ENCODE measurements around the gene LRP1B.

The LRP1B gene

DNA sequence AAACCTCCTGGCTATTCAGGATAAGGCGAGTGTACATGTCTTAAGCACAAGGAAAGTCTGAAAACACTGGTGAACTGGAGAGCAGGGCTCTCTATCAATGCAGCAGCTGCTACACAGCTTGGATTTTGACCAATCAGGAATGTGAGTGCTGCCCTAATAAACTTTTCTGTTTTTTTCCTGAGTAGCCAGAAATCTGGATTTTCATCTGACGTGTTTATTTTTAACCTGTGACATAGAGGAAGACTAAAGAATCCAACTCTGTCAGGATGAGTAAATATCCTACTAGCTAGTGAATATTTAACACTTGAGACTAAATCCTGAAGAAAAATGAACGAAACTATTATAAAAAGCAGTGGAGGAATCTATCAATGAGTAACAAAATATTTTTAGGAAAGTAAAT lies 1638.9 kb downstream of the LRP1B start:
- Histone ChIP-seq H3K36me3 (no peaks in the 10 kb centered on the region), H3K9me3 (no peaks in the 10 kb centered on the region), H3K4me1 (no peaks in the 10 kb centered on the region), H3K27me3 (no peaks in the 10 kb centered on the region), H3K4me3 (ENCODE audit: low read depth, low read length) (no peak overlapping the region)
- no peak for TF ChIP-seq CTCF (IDR thresholded peaks at IDR 0.05; ENCODE audit: low read depth, low read length)
- no peak for DNase-seq

GRCh38 chr2:140489193-140489592 lies 1641.6 kb downstream of the LRP1B start:
- Histone ChIP-seq H3K4me1 (no peaks in the 10 kb centered on the region), H3K4me3 (ENCODE audit: low read depth, low read length) (no peak overlapping the region), H3K9me3 (no peaks in the 10 kb centered on the region), H3K36me3 (no peaks in the 10 kb centered on the region), H3K27me3 (no peaks in the 10 kb centered on the region)
- DNase-seq: no peak
- TF ChIP-seq CTCF (IDR thresholded peaks at IDR 0.05; ENCODE audit: low read depth, low read length): no peak

- H3K4me1 ChIP-seq: no peaks in the 10 kb centered on the region
- no peaks in the 10 kb centered on the region for H3K36me3 ChIP-seq
- H3K9me3 ChIP-seq: no peaks in the 10 kb centered on the region
- H3K27me3 ChIP-seq: no peaks in the 10 kb centered on the region
- TF ChIP-seq CTCF (IDR thresholded peaks at IDR 0.05; ENCODE audit: low read depth, low read length): no peak
- H3K4me3 ChIP-seq (ENCODE audit: low read depth, low read length): no peak overlapping the region
- DNase-seq: no peak
Observed at GRCh38 chr2:140481136-140481535, 1649.7 kb downstream of the LRP1B start.

DNA sequence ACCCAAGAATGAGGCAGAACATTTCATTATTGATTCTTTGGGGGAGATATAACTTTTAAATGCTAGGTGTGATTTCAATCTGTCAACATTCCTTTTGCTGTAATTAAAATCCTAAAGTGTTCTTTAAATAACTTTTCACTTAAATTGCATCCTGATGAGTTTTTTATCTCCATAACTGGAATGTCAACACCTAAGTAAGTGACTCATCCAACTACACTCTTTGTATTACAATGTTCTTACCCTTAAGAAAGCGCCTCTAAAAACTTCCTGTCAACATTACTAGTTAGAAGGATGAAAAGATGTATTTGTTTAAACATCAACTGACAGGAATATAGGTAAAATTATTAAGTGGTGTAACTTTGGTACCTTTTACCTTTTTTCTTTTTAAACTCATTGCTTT lies 1657.0 kb downstream of the LRP1B start:
- Histone ChIP-seq H3K9me3 (no peaks in the 10 kb centered on the region), H3K4me1 (no peaks in the 10 kb centered on the region), H3K4me3 (ENCODE audit: low read depth, low read length) (no peak overlapping the region), H3K36me3 (no peaks in the 10 kb centered on the region), H3K27me3 (no peaks in the 10 kb centered on the region)
- DNase-seq: no peak
- no peak for TF ChIP-seq CTCF (IDR thresholded peaks at IDR 0.05; ENCODE audit: low read depth, low read length)

- no peak for DNase-seq
- Histone ChIP-seq H3K27me3 (no peaks in the 10 kb centered on the region), H3K4me3 (ENCODE audit: low read depth, low read length) (no peak overlapping the region), H3K4me1 (no peaks in the 10 kb centered on the region), H3K36me3 (no peaks in the 10 kb centered on the region), H3K9me3 (no peaks in the 10 kb centered on the region)
- TF ChIP-seq CTCF (IDR thresholded peaks at IDR 0.05; ENCODE audit: low read depth, low read length): no peak
Observed at GRCh38 chr2:140472676-140473075, 1658.1 kb downstream of the LRP1B start.

- DNase-seq: no peak
- TF ChIP-seq CTCF (IDR thresholded peaks at IDR 0.05; ENCODE audit: low read depth, low read length): no peak
- H3K4me3 ChIP-seq (ENCODE audit: low read depth, low read length): no peak overlapping the region
- H3K9me3 ChIP-seq: no peaks in the 10 kb centered on the region
- no peaks in the 10 kb centered on the region for H3K27me3 ChIP-seq
- H3K36me3 ChIP-seq: no peaks in the 10 kb centered on the region
- no peaks in the 10 kb centered on the region for H3K4me1 ChIP-seq
Observed at GRCh38 chr2:140465301-140465700, 1665.5 kb downstream of the LRP1B start.
